KMS-11 (cell line): ENCODE measurements around the gene PRPF6.

Experiments used
- H2AFZ ChIP-seq: fragments of 200-600 bp; sonication (generic); 2 replicates; pipeline ENCODE4 v1.6.1; 2016; ENCODE audit warnings: antibody characterized with exemption, mixed run types, low read depth
- H3K27ac ChIP-seq: fragments of 200-600 bp; sonication (generic); 2 replicates; pipeline ENCODE4 v1.6.1; 2016; ENCODE audit warnings: mild to moderate bottlenecking, mixed run types
- H3K27me3 ChIP-seq: fragments of 200-600 bp; sonication (generic); 2 replicates; pipeline ENCODE4 v1.6.1; 2017; ENCODE audit warnings: mild to moderate bottlenecking, low read depth, mixed run types, moderate library complexity; ENCODE audit not compliant: insufficient read depth
- H3K36me3 ChIP-seq: fragments of 200-600 bp; sonication (generic); 2 replicates; pipeline ENCODE4 v1.6.1; 2017; ENCODE audit warnings: mild to moderate bottlenecking, mixed run types; ENCODE audit not compliant: insufficient read depth
- H3K4me1 ChIP-seq: fragments of 200-600 bp; sonication (generic); 2 replicates; pipeline ENCODE4 v1.6.1; 2016; ENCODE audit warnings: mild to moderate bottlenecking, low read depth, mixed run types; ENCODE audit not compliant: poor library complexity, severe bottlenecking
- H3K4me2 ChIP-seq: fragments of 200-600 bp; sonication (generic); 2 replicates; pipeline ENCODE4 v1.7.0; 2016; ENCODE audit warnings: mild to moderate bottlenecking, mixed run types
- H3K4me3 ChIP-seq: fragments of 200-600 bp; sonication (generic); IDR thresholded peaks from 2 replicates; pipeline ENCODE4 v1.6.1; 2017; ENCODE audit warnings: low read depth, low read length, mixed read lengths; ENCODE audit not compliant: insufficient read depth
- H3K79me2 ChIP-seq: fragments of 200-600 bp; sonication (generic); 2 replicates; pipeline ENCODE4 v1.6.1; 2016; ENCODE audit warnings: low read depth, mixed run types; ENCODE audit not compliant: insufficient read depth
- H3K9ac ChIP-seq: fragments of 200-600 bp; sonication (generic); 2 replicates; pipeline ENCODE4 v1.6.1; 2016; ENCODE audit warnings: mild to moderate bottlenecking, mixed run types
- H4K20me1 ChIP-seq: fragments of 200-600 bp; sonication (generic); 2 replicates; pipeline ENCODE4 v1.6.1; 2016; ENCODE audit warnings: mild to moderate bottlenecking, mixed run types; ENCODE audit not compliant: insufficient read depth
- CTCF ChIP-seq: fragments of 200-600 bp; sonication (generic); conservative IDR thresholded peaks from 2 replicates; pipeline ENCODE4 v1.6.1; 2017; ENCODE audit warnings: low read depth, mild to moderate bottlenecking, antibody characterized with exemption, low read length, moderate library complexity, mixed read lengths

Gene PRPF6

GRCh38 chr20:63979557-63980316 lies 1.2 kb upstream of the PRPF6 start, which contains the start of gene SAMD10:
TSS of gene SAMD10 (minus strand) at chr20:63979642. CDS start at chr20:63979467, 175 bp downstream.
- peaks cover 29% of the 10 kb centered on the region for H3K4me1 ChIP-seq
- H3K4me2 ChIP-seq = peak within 1 kb of the TSS; percentile 92
- no peak for TF ChIP-seq CTCF
- peaks cover 32% of the 10 kb centered on the region for H3K79me2 ChIP-seq
- peak within 1 kb of the TSS; percentile 68 for H3K27ac ChIP-seq
- no peaks in the 10 kb centered on the region for H4K20me1 ChIP-seq
- no peaks in the 10 kb centered on the region for H3K27me3 ChIP-seq
- peak within 1 kb of the TSS; percentile 88 for H2AFZ ChIP-seq
- H3K9ac ChIP-seq = peak within 1 kb of the TSS; percentile 64
- peak within 1 kb of the TSS; percentile 9 for H3K4me3 ChIP-seq
- H3K36me3 ChIP-seq = peaks cover 3% of the 10 kb centered on the region; the same call in 1 of the 2 replicates

GRCh38 chr20:63980317-63980805 lies 571 bp upstream of the PRPF6 start:
- Histone ChIP-seq H4K20me1 (no peaks in the 10 kb centered on the region), H2AFZ (peak overlapping the region; percentile 85), H3K4me1 (peaks cover 29% of the 10 kb centered on the region), H3K4me3 (peak overlapping the region; percentile 9), H3K27me3 (no peaks in the 10 kb centered on the region), H3K36me3 (peaks cover 8% of the 10 kb centered on the region; the same call in 1 of the 2 replicates), H3K9ac (peak overlapping the region; percentile 64), H3K4me2 (peak overlapping the region; percentile 91), H3K79me2 (peaks cover 38% of the 10 kb centered on the region), H3K27ac (peak overlapping the region; percentile 68)
- TF ChIP-seq CTCF = no peak

GRCh38 chr20:63982937-63983336 lies 2.0 kb downstream of the PRPF6 start:
- Histone ChIP-seq H3K36me3 (peaks cover 19% of the 10 kb centered on the region; the same call in 1 of the 2 replicates), H3K4me3 (no peak overlapping the region), H3K4me1 (peaks cover 28% of the 10 kb centered on the region), H2AFZ (no peak overlapping the region), H3K27me3 (no peaks in the 10 kb centered on the region), H3K27ac (no peak overlapping the region), H3K4me2 (no peak overlapping the region), H4K20me1 (no peaks in the 10 kb centered on the region), H3K9ac (no peak overlapping the region), H3K79me2 (peaks cover 38% of the 10 kb centered on the region)
- no peak for TF ChIP-seq CTCF

- no peak for TF ChIP-seq CTCF
- Histone ChIP-seq H4K20me1 (no peaks in the 10 kb centered on the region), H3K27me3 (no peaks in the 10 kb centered on the region), H3K9ac (no peak overlapping the region), H3K4me2 (no peak overlapping the region), H3K4me1 (no peaks in the 10 kb centered on the region), H3K27ac (no peak overlapping the region), H3K36me3 (peaks cover 13% of the 10 kb centered on the region), H3K4me3 (no peak overlapping the region), H3K79me2 (no peaks in the 10 kb centered on the region), H2AFZ (no peak overlapping the region)
Observed at GRCh38 chr20:64000906-64001305, 20.0 kb downstream of the PRPF6 start.
